OCI-LY1 (cell line): ENCODE data around the gene DSC2.

Experiments
- CTCF ChIP-seq: fragments of 200-600 bp; sonication (generic), shearing (Covaris generic); IDR thresholded peaks from 2 replicates; pipeline ENCODE4 v1.5.1; 2017; ENCODE audit warnings: mild to moderate bottlenecking, antibody characterized with exemption, low read length, moderate library complexity, mixed read lengths
- EZH2 ChIP-seq: fragments of 200-600 bp; sonication (generic), shearing (Covaris generic); IDR thresholded peaks from 2 replicates; pipeline ENCODE4 v1.8.0; 2017; ENCODE audit warnings: borderline replicate concordance, mixed run types, mild to moderate bottlenecking, antibody characterized with exemption, low read length, moderate library complexity, mixed read lengths

DNA sequence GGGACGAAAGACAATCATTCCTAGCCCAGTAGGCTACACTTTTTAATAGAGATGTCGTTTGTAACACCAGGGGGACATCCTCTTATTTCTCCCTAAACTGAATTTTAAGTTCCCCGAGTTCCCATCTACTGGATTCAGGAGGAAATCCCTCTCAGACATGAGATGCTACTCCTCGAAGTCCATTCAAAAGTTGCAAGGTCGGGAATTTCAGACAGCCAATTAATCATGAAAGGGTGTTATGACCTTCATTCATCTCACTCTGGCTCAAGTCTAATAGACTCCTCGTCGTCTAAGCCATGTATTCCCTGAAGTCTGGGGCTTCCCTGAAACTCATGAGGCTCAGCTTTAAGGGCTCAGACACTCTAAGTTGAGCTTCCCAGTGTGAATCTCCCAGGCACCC, 58.5 kb downstream of the DSC2 start:
- TF ChIP-seq CTCF (no peak), EZH2 (no peak)
